ENCODE results near the gene CFAP70. TPM values are rescaled to one million over a fixed set of nuclear protein-coding genes. Genes with fewer than 3 reads are reported as not detected.

CFAP70 gene
- total and polyA plus RNA-seq, 4 donors, result 4.7 to 22.6 (median 11.5) TPM

GRCh38 chr10:73247509-73248258, 111.0 kb downstream of the CFAP70 start:
- Histone ChIP-seq H3K27me3 (ENCODE audit: control insufficient read depth, insufficient read depth, low read length) (no peaks in the 10 kb centered on the region), H3K27ac (ENCODE audit: low read depth, low read length) (peak overlapping the region; percentile 78), H3K4me1 (ENCODE audit: control insufficient read depth, insufficient read depth, low read length) (peaks cover 14% of the 10 kb centered on the region), H3K9me3 (ENCODE audit: control insufficient read depth, insufficient read depth, low read length) (no peaks in the 10 kb centered on the region), H3K36me3 (ENCODE audit: control insufficient read depth, insufficient read depth, low read length) (peaks cover 25% of the 10 kb centered on the region), H3K4me3 (ENCODE audit: low read depth, low read length) (peak overlapping the region; percentile 89)
- DNase-seq (ENCODE audit: low read depth in 4 of 6, low spot score in 6 of 6), result no peak
- WGBS (ENCODE audit: insufficient coverage), result 67% methylated on average over 1 of the region's 4 CpGs

- Histone ChIP-seq H3K27ac (ENCODE audit: low read depth, low read length) (peak within 1 kb of the TSS; percentile 78), H3K9me3 (ENCODE audit: control insufficient read depth, insufficient read depth, low read length) (no peaks in the 10 kb centered on the region), H3K4me3 (ENCODE audit: low read depth, low read length) (peak within 1 kb of the TSS; percentile 89), H3K4me1 (ENCODE audit: control insufficient read depth, insufficient read depth, low read length) (peaks cover 11% of the 10 kb centered on the region), H3K36me3 (ENCODE audit: control insufficient read depth, insufficient read depth, low read length) (peaks cover 23% of the 10 kb centered on the region), H3K27me3 (ENCODE audit: control insufficient read depth, insufficient read depth, low read length) (no peaks in the 10 kb centered on the region)
- peak; percentile 87 to 98 (median 92) for DNase-seq (ENCODE audit: low read depth in 4 of 6, low spot score in 6 of 6)
- under 1% methylated on average over 78 of the region's 78 CpGs for WGBS (ENCODE audit: insufficient coverage)
These were observed 111.8 kb downstream of the CFAP70 start, which contains the start of gene DNAJC9 for GRCh38 chr10:73246646-73247508. Gene DNAJC9, minus strand, starts transcription at chr10:73247255. Its CDS starts 66 bp downstream, at chr10:73247189.

DNA sequence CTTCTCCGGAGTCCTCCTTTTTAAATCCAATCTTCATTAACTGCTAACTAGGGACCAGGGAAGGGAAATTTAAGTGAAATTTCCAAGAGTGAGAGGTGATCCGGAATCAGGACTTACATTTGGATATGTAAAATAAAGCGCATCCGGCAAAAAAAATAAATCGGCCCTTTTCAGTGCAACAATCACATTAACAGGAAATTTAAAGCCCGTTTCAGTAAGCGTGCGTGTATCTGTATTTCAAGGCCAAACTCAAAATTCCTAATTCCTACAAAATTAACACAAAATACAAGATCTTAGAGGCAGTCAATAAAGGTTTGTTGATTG, 112.4 kb downstream of the CFAP70 start:
- peaks cover 18% of the 10 kb centered on the region for H3K36me3 ChIP-seq (ENCODE audit: control insufficient read depth, insufficient read depth, low read length)
- no CpG with 5 or more reads among the region's 8 CpGs for WGBS (ENCODE audit: insufficient coverage)
- H3K27me3 ChIP-seq (ENCODE audit: control insufficient read depth, insufficient read depth, low read length), result no peaks in the 10 kb centered on the region
- no peaks in the 10 kb centered on the region for H3K9me3 ChIP-seq (ENCODE audit: control insufficient read depth, insufficient read depth, low read length)
- H3K4me3 ChIP-seq (ENCODE audit: low read depth, low read length), result peak overlapping the region; percentile 89
- H3K4me1 ChIP-seq (ENCODE audit: control insufficient read depth, insufficient read depth, low read length), result peaks cover 5% of the 10 kb centered on the region
- H3K27ac ChIP-seq (ENCODE audit: low read depth, low read length), result peak overlapping the region; percentile 78
- DNase-seq (ENCODE audit: low read depth in 4 of 6, low spot score in 6 of 6), result no peak

DNA sequence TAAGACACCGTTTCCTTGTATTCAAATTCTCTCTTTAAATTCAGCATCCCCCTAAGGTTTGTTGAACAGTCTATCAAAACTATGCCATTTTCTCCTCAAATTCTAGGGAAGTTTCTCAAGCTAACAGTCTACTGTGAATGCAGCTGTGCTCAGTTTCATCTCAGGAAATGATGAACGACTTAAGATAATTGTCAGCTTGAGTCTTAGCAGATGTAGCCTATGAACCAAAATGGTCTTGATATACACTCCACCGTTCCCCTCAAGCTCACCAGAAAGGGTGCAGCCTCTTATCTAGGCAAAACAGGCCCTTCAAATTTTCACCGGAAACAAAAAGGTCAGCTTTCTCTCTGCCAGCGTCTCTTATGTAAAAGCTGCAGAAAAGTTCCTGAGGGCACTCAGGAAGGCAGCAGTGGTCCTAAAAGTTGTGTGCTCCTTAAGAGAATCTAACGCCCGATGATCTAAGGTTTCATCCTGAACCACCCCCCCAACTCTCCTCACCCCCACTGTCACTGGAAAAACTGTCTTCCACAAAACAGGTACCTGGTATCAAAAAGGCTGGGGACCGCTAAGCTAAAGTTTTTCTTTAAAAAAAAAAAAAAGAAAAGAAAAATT, 113.7 kb downstream of the CFAP70 start:
- no peak overlapping the region for H3K4me3 ChIP-seq (ENCODE audit: low read depth, low read length)
- no peak for DNase-seq (ENCODE audit: low read depth in 4 of 6, low spot score in 6 of 6)
- 84% methylated on average over 5 of the region's 8 CpGs for WGBS (ENCODE audit: insufficient coverage)
- no peaks in the 10 kb centered on the region for H3K27me3 ChIP-seq (ENCODE audit: control insufficient read depth, insufficient read depth, low read length)
- H3K36me3 ChIP-seq (ENCODE audit: control insufficient read depth, insufficient read depth, low read length), result peaks cover 18% of the 10 kb centered on the region
- H3K9me3 ChIP-seq (ENCODE audit: control insufficient read depth, insufficient read depth, low read length), result no peaks in the 10 kb centered on the region
- no peak overlapping the region for H3K27ac ChIP-seq (ENCODE audit: low read depth, low read length)
- H3K4me1 ChIP-seq (ENCODE audit: control insufficient read depth, insufficient read depth, low read length), result peaks cover 3% of the 10 kb centered on the region

GRCh38 chr10:73239908-73240307, 118.8 kb downstream of the CFAP70 start:
- no peak overlapping the region for H3K27ac ChIP-seq (ENCODE audit: low read depth, low read length)
- DNase-seq (ENCODE audit: low read depth in 4 of 6, low spot score in 6 of 6), result no peak
- no peak overlapping the region for H3K4me3 ChIP-seq (ENCODE audit: low read depth, low read length)
- no CpG with 5 or more reads among the region's 2 CpGs for WGBS (ENCODE audit: insufficient coverage)
- no peaks in the 10 kb centered on the region for H3K4me1 ChIP-seq (ENCODE audit: control insufficient read depth, insufficient read depth, low read length)
- no peaks in the 10 kb centered on the region for H3K9me3 ChIP-seq (ENCODE audit: control insufficient read depth, insufficient read depth, low read length)
- H3K36me3 ChIP-seq (ENCODE audit: control insufficient read depth, insufficient read depth, low read length), result peaks cover 25% of the 10 kb centered on the region
- no peaks in the 10 kb centered on the region for H3K27me3 ChIP-seq (ENCODE audit: control insufficient read depth, insufficient read depth, low read length)

- no CpG with 5 or more reads among the region's 5 CpGs for WGBS (ENCODE audit: insufficient coverage)
- H3K27me3 ChIP-seq (ENCODE audit: control insufficient read depth, insufficient read depth, low read length), result no peaks in the 10 kb centered on the region
- no peak for DNase-seq (ENCODE audit: low read depth in 4 of 6, low spot score in 6 of 6)
- no peak overlapping the region for H3K27ac ChIP-seq (ENCODE audit: low read depth, low read length)
- no peaks in the 10 kb centered on the region for H3K4me1 ChIP-seq (ENCODE audit: control insufficient read depth, insufficient read depth, low read length)
- no peaks in the 10 kb centered on the region for H3K9me3 ChIP-seq (ENCODE audit: control insufficient read depth, insufficient read depth, low read length)
- no peak overlapping the region for H3K4me3 ChIP-seq (ENCODE audit: low read depth, low read length)
- H3K36me3 ChIP-seq (ENCODE audit: control insufficient read depth, insufficient read depth, low read length), result peaks cover 28% of the 10 kb centered on the region
These were observed 119.6 kb downstream of the CFAP70 start for GRCh38 chr10:73238990-73239566.

GRCh38 chr10:73234695-73235094, 124.0 kb downstream of the CFAP70 start:
- no peak overlapping the region for H3K27ac ChIP-seq (ENCODE audit: low read depth, low read length)
- no peaks in the 10 kb centered on the region for H3K4me1 ChIP-seq (ENCODE audit: control insufficient read depth, insufficient read depth, low read length)
- H3K9me3 ChIP-seq (ENCODE audit: control insufficient read depth, insufficient read depth, low read length), result no peaks in the 10 kb centered on the region
- no peak for DNase-seq (ENCODE audit: low read depth in 4 of 6, low spot score in 6 of 6)
- WGBS (ENCODE audit: insufficient coverage), result 80% methylated on average over 1 of the region's 7 CpGs
- peaks cover 25% of the 10 kb centered on the region for H3K36me3 ChIP-seq (ENCODE audit: control insufficient read depth, insufficient read depth, low read length)
- H3K27me3 ChIP-seq (ENCODE audit: control insufficient read depth, insufficient read depth, low read length), result no peaks in the 10 kb centered on the region
- H3K4me3 ChIP-seq (ENCODE audit: low read depth, low read length), result no peak overlapping the region

- Histone ChIP-seq H3K9me3 (ENCODE audit: control insufficient read depth, insufficient read depth, low read length) (no peaks in the 10 kb centered on the region), H3K4me3 (ENCODE audit: low read depth, low read length) (no peak overlapping the region), H3K4me1 (ENCODE audit: control insufficient read depth, insufficient read depth, low read length) (no peaks in the 10 kb centered on the region), H3K27me3 (ENCODE audit: control insufficient read depth, insufficient read depth, low read length) (no peaks in the 10 kb centered on the region), H3K27ac (ENCODE audit: low read depth, low read length) (no peak overlapping the region), H3K36me3 (ENCODE audit: control insufficient read depth, insufficient read depth, low read length) (peaks cover 25% of the 10 kb centered on the region)
- no CpG with 5 or more reads among the region's 2 CpGs for WGBS (ENCODE audit: insufficient coverage)
- DNase-seq (ENCODE audit: low read depth in 4 of 6, low spot score in 6 of 6), result no peak
These were observed 124.8 kb downstream of the CFAP70 start for GRCh38 chr10:73233883-73234282.

DNA sequence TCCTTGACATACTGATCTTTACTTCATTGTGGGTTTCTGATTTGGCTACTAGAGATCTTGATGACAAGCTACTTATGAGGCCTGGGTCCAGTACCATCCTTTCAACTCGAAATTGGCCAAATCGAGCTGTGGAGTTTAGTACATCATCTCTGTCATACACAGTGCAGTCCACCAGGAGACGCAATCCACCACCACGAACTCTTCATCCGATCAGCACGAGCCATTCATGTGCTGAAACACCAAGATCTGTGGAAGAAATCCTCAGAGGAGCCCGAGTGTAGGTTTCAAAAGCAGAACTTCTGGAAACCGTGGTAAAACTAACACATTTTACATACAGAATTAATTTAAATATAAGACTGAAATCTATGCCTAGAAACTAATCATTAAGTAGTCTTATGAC, 125.8 kb downstream of the CFAP70 start:
- Histone ChIP-seq H3K36me3 (ENCODE audit: control insufficient read depth, insufficient read depth, low read length) (peaks cover 29% of the 10 kb centered on the region), H3K27ac (ENCODE audit: low read depth, low read length) (no peak overlapping the region), H3K9me3 (ENCODE audit: control insufficient read depth, insufficient read depth, low read length) (no peaks in the 10 kb centered on the region), H3K27me3 (ENCODE audit: control insufficient read depth, insufficient read depth, low read length) (no peaks in the 10 kb centered on the region), H3K4me1 (ENCODE audit: control insufficient read depth, insufficient read depth, low read length) (no peaks in the 10 kb centered on the region), H3K4me3 (ENCODE audit: low read depth, low read length) (no peak overlapping the region)
- WGBS (ENCODE audit: insufficient coverage), result 86% methylated on average over 4 of the region's 8 CpGs
- DNase-seq (ENCODE audit: low read depth in 4 of 6, low spot score in 6 of 6), result no peak
